Suprapubic skin (tissue), 3 donors: Measurements from ENCODE around the gene SHLD1.

ENCODE experiments used
- CTCF ChIP-seq, 2 donors: fragments of 200-600 bp in 1 of 2; fragments of 450-650 bp in 1 of 2; sonication (generic) in 1 of 2; IDR thresholded peaks; one replicate each; pipeline ENCODE4 v1.5.1; 2016 to 2019; ENCODE audit warnings: antibody characterized with exemption in 2 of 2, mild to moderate bottlenecking in 1 of 2, moderate library complexity in 1 of 2
- POLR2A ChIP-seq, 2 donors: fragments of 450-650 bp; IDR thresholded peaks; one replicate each; pipeline ENCODE4 v1.6.1; 2017; ENCODE audit warnings: antibody characterized with exemption in 2 of 2, mild to moderate bottlenecking in 2 of 2, moderate library complexity in 2 of 2

- TF ChIP-seq POLR2A (IDR thresholded peaks at IDR 0.05) (no peak), CTCF (IDR thresholded peaks at IDR 0.05) (no peak)
Measured at GRCh38 chr20:5706797-5707196, 43.4 kb upstream of the SHLD1 start.
